Amniotic epithelial cell (primary cell): ENCODE measurements around the gene MYO1D.
"Not testable (repeated sequence)": the region's sequence is repeated elsewhere in the genome, so short reads cannot be mapped to it uniquely, and the experiment has no call there.

Experiments
- DNase-seq: peaks from one replicate; pipeline ENCODE4 v3.0.0-alpha.2; 2010; ENCODE audit warnings: low read depth

The MYO1D gene

DNA sequence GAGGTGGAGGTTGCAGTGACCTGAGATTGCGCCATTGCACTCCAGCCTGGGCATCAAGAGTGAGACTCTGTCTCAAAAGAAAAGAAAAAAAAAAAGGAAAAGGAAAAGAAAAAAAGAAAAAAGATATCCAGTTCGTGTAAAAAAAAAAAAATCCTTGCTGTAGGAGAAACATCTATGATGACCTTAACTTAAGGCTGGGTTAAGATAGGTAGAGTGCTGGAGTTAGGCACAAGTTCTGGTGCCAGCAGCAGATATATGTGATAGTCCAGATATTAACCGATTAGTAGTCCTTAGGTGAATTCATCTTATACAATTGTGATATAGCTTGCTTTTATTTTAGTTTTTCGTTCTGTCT is 415.4 kb downstream of the MYO1D start:
- DNase-seq = no peak

DNA sequence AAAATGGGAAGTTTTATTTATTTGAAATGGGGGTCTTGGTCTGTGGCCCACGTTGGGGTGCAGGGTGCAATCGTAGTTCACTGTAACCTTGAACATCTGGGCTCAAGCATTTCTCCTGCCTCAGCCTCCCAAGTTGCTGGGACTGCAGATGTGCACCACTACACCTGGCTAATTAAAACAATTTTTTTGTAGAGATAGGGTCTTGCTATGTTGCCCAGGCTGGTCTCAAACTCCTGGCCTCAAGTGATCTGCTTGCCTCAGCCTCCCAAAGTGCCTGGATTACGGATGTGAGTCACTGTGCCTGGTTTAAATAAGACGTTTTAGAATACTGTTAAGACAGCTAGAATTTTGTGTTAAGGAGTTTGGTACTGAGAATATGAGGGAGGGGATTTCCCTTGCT is 416.9 kb downstream of the MYO1D start:
- no peak for DNase-seq

DNA sequence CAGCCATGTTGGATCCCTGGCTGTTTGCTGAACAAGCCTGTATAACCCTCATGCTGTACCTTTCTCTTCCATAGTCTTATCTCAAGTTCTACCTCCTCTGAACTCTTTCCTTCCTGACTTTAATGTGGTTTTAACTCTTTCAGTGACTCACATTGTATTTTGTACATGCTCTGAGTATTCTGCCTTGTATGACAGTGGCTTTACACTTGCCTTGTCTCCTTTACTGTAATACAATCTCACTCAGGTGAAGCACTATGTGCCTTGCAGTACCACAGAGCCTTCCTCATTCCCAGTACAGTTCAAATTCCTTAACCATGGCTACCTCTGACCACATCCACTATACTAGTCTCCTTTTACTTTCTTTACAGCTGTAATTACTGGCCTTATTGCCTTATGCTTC is 418.6 kb downstream of the MYO1D start:
- DNase-seq = no peak

DNA sequence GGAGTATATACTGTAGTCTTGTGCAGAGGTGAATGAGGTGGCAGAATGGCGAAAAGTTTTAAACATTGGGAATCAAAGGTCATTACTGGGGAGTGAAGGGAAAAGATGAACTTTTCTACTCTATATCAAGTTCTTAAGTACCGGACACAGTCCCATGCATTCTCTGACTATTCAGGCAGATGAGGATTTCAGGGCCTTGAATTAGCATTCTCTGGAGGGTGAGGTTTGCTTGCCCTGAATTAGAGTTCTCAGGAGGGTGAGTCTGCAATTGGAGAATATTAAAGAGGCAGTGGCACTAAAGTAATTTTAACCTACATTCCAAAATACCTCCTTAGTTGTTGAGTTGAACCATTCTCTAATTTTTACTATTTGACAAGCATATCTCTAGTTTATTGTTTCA is 423.6 kb downstream of the MYO1D start:
- DNase-seq = no peak

DNA sequence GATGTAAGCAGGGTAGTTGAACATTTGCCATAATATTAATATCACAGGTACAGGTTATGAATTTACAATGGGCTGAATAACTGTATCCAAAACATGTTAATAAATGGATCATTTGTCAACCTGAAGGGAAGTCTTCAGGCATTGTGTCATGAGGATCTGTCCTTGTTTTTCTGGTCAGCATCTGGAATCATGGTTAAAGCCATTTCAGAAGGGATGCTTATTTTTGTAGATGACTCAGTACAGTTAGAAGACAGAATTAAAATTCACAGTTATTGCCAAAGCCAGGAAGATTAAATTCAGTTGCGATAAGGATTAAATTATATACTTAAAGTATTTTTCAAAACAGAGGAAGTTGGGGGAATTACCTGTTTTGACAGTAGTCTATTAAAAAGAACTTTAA is 424.6 kb downstream of the MYO1D start:
- no peak for DNase-seq

DNA sequence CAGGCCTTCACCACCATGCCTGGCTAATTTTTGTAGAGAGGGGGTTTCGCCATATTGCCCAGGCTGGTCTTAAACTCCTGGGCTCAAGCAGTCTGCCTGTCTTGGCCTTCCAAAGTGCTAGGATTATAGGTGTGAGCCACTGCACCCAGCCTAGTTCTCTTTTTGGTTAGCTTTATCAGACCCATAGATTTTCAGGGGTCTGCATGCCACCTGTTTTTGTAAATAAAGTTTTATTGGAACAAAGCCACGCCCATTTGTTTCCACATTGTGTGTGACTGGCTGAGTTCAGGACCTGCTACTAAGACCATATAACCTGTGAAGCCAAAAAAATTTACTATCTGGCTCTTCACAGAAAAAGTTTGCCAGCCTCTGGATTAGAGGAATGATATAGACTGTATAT is 425.0 kb downstream of the MYO1D start:
- no peak for DNase-seq

DNA sequence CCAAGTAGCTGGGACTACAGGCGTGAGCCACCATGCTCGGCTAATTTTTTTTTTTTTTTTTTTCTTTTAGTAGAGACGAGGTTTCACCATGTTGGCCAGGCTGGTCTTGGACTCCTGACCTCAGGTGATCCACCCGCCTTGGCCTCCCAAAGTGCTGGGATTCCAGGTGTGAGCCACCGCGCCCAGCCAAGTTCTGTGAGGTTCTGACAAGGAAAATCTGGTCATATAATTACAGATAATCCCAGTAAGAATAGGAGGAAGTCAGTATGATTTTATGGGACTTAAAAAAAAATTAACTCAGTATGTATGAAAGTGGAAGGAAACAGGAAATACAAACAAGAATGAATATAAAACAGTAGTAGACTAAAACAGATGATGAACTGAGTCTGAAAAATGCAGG is 426.5 kb downstream of the MYO1D start:
- DNase-seq = not testable (repeated sequence)

DNA sequence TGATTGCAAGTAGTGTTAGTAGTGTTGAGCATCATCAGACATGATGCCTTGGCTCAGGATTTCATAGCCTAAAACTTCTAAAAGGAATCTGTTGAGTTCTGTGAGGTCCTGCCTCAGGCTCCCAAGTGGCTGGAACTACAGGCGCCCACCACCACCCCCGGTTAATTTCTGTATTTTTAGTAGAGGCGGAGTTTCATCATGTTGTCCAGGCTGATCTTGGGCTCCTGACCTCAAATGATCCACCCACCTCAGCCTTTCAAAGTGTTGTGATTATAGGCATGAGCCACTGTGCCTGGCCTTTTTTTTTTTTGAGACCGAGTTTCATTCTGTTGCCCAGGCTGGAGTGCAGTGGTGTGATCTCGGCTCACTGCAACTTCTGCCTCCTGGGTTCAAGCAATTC is 427.0 kb downstream of the MYO1D start:
- no peak for DNase-seq

DNA sequence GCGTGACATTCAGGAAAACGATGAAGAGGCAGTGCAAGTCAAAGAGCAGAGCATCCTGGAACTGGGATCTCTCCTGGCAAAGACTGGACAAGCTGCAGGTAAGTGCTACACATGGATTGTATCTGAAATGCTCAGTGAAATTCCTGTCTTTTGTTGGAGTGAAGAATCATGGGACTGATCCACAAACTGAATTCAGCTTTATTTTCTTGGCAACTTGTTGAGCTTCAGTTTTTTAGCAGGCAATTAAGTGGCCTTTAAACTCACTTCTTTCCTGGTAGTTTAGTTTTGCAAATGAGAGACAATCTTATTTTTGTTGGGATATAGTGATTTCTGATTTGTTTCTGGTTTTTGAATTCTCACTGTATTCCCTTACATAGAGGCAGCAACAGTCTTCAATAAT is 430.0 kb downstream of the MYO1D start:
- DNase-seq = no peak

DNA sequence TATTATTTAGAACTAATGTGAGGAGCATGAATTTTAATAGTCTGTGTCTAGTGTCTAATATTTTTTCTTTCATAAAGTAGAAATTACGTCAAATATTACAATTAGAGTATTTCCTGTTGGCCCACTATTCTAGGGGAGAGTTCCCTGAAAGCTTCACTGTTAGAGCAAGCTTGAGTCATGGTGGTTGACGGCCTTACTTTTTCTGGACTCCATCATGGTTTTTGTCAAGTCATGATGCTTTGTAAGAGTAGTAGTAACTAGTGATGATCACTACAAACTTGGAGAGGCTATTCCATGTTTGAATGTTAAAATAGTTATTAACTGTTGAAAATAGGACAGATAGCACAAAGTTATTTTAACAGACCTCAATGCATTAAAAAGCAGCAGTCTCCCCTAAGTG is 431.0 kb downstream of the MYO1D start:
- DNase-seq = peak; percentile 72

DNA sequence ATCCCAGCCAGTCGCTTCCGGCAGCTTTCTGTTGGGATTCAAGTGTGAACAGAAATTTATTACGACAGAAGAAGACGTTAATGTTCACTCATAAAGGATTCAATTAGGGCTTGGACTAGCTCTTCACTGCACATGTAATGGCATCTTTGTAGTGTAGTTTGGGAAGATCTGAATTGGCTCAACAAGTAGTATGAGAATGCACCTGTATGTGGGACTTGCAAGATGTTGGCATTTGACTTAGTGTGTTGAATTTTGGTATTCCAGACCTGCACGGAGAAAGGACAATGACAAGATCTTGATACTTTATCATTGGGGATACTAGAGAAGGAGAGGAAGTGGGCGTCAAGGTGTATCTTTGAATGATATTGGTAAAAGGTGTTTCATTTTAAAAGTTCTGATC is 431.4 kb downstream of the MYO1D start:
- no peak for DNase-seq

DNA sequence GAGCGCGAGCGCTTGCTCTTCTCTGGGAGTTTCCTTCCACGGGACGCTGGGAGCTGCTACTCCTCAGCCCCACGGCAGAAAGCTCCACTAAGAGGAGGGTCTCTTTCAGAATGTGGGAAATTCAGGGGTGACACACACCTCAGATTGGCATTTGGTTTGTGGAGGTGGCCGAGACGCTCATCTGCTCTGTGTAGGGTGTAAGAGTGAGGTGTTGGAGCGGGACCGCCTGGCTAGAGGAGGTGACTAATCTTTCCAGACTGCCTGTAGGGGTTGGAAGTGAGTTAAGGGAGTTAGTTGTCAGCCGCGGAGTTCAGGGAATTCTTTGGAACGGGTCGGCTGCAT is 431.9 kb downstream of the MYO1D start:
- DNase-seq = peak; percentile 65

DNA sequence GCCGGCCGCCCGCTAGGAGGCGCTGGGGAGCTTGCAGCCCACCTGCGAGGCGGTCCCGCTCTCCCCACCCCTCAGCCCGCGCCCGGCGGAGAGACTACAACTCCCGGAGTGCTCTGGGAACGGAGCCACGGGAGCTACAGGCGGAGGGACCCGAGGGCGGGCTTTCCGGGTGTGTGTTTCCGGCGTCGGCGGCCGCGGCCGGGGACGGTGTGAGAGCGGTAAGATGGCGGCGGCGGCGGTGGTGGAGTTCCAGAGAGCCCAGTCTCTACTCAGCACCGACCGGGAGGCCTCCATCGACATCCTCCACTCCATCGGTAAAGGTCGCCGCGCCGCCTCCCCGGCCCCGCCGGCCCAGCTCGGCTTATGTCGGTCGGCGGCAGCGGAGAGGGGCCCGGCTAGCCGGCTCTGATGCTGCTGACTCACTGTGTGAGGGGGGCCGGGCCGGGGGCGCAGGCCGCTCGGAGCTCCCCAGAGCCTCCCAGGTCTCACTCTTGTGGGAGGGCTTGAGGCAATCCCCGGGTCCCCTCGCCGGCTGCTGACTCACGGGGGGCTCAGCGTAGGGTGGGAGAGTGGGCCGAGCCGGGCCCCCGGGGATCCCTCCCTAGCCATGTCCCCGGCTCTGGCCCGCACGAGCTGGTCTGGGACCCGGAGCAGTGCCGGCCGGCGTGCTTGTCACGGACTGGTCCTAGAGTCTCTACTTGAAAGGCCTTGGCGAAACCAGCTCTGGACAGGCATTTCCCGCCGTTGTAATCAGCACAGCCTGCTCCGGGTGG is 432.4 kb downstream of the MYO1D start, which contains the start of gene PSMD11:
Gene PSMD11, plus strand, starts transcription at position 210 of the 773 bp plus-strand sequence. Its CDS starts 14 bp downstream, at position 224.
- peak; percentile 92 for DNase-seq

DNA sequence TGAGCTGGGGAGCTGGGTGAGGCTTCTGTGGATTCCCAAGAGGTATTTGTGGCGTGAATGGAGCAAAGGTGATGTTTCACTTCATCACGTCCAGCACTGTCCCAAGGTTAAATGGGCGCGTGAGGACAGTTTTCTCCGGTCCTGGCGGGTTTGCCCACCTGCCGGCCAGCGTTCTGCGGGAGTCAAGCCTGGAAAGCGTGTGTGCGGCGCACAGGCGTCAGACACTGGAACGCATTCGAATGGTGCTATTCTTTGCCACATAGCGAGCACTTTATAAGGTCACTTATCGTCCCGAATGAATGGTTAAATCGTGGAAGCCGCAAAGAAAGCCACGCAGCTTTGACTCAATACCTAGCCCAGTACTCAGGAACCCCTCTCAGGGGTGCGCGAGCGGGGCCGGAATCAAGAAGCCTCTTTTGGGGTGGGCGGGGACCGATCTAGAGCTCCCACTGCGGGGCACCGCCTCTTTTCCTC is 433.1 kb downstream of the MYO1D start:
- no peak for DNase-seq
